Measurements from ENCODE around the gene MGAT4B.

MGAT4B gene

DNA sequence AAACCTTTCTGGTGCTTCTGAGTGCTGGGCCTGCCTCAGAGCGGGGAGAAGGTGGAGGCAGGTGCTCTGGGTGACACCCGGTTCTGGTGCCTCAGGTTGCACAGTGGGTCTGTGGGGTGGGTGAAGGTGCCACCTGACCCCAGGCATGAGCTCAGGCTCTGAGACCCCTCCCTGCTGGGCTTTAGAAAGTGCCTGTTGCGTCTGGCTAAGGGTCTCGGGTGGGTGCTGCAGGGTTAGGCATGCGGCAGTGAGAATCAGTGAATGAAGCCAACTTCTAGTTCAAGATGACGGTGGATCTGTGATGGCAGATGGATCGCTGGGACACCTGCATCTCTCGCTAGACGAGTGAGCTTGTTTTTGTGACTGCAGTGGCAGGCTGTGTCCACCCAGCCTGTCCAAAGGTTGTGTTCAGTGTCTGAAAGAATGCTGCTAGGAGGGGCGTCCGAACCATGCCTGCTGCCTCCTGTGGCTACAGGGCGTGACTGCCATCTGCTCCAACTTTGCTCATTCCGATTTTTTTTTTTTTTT lies 19.1 kb upstream of the MGAT4B start:
- peak; percentile 58 for DNase-seq

DNA sequence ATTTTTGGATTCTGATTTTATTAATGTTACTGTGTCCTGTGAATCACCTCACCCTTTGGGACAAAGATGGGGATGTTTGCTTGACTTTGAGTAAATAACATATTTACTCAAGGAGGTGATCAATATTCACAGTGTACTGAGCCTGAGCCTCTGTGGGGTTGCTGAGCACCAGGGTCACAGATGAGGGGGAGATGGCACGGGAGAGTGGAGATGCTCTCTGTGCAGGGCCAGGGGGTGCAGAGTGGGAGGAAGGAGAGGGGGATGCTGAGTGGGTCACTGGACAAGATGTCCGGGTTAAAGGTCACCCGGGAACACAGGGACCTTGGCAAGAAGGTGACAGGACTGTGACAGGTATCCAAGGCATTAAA lies 18.1 kb upstream of the MGAT4B start:
- no peak for DNase-seq

DNA sequence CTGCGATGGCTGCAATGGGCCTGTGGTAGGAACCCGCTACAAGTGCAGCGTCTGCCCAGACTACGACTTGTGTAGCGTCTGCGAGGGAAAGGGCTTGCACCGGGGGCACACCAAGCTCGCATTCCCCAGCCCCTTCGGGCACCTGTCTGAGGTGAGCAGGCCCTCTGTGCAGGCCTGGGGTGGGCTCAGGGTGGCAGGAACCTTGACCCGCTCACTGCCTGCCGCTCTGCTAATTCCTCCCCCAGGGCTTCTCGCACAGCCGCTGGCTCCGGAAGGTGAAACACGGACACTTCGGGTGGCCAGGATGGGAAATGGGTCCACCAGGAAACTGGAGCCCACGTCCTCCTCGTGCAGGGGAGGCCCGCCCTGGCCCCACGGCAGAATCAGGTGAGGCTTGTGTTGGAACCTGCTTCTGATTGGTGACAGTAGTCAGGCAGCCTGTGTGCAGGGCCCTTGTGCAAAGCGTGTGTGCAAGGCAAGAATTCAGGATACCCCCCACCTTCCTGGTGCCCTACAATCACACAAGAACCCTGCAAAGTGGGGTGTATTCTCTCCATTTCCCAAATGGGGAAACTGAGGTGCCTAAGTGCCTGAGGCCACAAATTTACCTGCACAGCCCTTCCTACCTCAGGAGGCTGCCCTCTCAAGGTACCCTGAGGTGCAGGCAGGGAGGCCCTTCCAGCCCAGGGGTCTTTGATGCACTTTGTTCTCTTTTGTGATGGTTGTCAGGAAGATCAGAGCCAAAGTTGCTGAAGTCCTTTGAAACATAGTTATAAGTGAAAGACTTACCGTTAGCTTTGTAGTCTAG lies 17.5 kb upstream of the MGAT4B start:
- no peak for DNase-seq

DNA sequence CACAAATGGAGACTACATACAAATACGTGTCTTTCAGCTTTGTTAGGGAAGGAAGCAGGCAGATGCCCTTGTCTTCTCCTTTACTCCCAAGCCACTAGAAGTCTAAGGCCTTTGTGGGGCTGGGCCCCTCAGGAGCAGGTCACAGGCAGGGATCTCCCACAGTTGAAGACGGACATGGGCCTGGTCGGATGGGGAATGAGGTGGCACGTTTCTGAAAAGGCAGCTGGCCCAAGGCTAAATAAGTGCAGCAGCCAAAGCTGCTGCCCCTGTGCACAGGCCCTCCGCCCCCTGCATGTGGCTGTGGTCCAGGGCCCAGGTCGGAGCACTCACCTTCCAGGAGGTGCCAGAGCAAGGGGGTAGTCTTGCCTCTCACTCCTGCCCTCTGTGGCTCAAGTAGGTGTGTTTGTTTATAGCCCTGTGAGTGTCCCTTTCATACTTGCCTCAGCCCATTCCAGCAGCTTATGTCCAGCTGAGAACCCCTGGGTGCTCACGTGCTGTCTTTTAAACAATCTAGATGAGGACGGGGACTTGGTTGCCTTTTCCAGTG lies 15.9 kb upstream of the MGAT4B start:
- DNase-seq = no peak

DNA sequence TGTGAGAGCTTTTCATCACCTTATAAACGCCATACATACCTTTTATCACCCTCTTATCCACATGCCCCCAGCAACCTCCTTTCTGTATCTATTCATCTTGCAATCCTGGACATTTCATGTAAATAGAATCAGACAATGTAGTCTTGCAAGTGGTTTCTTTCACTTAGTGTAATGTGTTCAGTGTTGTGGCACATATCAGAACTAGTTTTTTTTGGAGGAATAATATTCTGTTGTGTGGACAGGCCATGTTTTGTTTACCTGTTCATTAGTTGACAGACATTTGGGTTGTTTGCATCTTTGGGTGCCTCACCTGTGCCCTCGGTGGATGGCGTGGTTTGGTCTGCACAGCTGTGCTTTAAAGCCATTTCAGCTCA lies 15.4 kb upstream of the MGAT4B start:
- no peak for DNase-seq

DNA sequence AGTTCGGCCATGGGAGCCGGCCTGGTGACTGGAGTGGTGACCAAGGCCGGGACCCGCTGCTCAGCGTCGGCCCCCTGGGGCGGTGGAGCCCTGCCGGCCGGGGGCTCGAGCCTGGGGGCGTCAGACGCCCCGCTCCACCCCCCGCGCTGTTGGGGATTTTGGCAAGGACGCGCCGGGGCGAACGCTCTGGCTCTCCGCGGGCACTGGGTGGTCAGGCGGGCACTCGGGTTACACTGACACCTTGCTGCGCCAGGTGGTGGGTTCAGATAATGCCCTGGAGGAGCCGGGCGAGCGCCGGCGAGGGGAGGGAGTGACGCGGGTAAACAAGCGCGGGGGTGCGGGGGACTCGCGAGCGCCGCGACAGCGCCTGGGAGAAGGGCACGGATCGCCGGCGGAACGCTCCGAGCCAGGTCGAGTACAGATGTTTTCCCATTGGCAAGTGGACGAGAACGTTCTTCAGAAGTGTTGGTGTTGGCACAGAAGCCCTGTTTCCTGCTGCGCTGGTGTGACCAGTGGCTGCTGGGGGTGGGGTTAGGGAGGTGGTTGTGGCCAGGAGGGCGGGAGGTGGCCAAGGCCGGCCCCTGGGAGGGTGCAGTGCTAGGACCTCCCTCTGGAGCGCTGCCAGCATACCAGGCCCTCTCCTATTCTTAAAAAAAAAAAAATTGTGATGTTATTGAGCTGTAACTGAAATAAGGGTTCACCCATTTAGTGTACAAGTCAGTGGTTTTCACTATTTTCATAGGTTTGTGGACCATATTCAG lies 14.8 kb upstream of the MGAT4B start:
- DNase-seq = peak; percentile 94

DNA sequence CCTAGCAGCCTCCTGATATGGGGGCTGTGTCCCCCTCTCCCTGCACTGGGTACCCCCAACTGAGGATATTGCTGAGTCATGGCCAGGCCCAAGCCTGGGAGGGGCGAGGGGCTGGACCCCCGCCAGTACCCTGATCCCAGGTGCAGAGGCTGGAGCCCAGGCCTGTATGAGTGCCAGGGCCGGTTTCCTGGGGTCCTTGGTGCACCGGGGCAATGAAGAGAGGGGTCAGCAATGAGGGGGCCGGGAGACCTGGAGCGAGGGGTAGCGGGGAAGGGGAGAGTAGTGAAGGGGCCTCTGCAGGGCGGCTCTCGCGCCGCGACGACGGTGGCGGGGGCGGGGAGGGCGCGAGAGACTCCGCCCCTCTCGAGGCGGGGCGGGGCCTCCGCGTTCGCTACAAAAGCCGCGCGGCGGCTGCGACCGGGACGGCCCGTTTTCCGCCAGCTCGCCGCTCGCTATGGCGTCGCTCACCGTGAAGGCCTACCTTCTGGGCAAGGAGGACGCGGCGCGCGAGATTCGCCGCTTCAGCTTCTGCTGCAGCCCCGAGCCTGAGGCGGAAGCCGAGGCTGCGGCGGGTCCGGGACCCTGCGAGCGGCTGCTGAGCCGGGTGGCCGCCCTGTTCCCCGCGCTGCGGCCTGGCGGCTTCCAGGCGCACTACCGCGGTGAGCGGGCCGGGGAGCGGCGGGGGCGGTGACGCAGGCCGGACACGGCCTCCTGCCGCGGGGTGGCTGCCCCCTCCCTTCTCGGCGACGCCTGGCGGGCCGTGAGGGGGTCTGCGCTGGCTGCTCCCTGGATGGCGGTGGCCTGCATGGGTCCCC lies 14.0 kb upstream of the MGAT4B start, which contains the start of gene SQSTM1:
Gene SQSTM1 (plus strand): TSS at position 423 of the 815 bp plus-strand sequence. CDS start 32 bp downstream, at position 455.
- peak; percentile 83 for DNase-seq

DNA sequence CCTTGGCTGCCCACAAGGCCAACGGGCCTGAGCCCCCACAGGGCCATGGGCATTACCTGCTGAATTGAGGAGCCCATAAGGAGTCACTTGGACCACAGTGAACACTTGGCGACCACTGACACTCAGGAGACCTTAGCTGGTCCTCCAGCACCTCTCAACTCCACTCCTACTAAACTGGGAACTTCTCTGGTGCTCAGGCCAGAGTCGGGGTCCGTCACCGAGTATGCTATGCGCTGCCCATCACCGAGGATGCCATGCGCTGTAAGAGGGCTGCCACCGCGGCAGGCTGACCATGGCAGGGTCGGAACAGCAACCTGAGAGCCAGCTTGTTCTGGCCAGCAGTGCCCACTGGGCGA lies 13.4 kb upstream of the MGAT4B start:
- no peak for DNase-seq

DNA sequence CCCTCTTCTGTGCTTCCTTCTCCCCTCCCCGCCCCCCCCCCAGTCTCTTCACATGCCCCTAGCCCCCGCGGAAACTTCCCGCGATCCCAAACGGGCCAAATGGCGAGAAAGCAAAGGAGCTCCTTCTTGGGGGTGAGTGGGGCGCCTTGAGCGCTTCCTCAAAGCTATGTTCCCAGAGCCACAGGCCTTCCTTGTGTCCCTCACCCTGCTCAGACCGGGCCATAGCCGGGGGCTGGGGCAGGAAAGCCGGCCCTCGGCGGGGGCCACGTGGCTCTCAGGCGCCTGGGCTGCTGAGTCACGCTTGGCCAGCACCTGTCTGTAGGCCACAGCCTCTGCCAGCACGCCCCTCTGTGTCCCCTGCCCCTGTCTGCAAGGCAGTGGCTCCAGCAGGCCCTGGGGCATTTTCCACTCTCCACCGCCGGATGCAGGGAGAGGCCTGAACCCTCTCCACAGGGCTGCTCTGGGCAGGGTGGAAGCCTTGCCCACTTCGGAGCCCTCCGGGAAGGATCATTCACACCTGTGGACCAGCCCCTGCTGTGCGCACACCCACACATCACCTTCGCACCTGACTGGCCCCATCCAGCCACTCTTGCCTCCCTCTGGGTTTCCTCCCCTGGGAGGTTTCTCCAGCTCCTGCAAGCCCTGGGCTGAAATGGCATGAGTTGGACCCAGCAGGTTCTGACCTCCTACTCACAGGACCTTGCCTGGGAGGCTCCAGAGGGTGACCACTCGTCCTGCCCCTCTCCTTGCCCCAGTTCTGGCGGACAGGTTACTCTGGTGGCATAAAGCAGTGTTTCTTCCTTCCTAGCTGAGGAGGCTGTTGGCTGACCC lies 12.8 kb upstream of the MGAT4B start:
- peak; percentile 98 for DNase-seq

DNA sequence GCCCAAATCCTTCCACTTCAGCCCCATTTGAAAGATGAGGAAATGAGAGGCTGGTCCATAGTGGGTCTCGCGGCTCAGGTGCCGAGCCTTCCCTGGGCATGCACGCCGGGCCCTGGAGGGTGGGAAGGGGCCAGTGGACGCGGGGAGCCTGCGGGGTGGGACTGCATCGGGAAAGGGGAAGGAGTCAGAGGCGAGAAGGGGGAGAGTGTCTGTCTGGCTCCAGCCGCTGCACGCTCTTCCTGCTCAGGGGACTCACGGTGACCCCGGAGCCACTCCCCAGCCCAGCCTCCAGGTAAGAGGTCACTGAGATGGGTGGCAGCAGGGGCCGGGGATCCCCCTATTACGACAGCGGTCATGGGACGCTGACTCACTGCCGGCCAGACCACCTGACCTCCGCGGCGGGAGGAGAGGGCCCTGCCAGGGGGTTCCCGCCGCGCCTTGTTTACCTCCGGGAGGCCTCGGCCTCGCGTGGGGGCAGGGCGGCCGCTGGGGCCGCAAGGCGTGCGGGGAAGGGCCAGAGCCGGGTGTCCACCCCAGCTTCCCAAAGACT lies 12.2 kb upstream of the MGAT4B start:
- DNase-seq = peak; percentile 96

DNA sequence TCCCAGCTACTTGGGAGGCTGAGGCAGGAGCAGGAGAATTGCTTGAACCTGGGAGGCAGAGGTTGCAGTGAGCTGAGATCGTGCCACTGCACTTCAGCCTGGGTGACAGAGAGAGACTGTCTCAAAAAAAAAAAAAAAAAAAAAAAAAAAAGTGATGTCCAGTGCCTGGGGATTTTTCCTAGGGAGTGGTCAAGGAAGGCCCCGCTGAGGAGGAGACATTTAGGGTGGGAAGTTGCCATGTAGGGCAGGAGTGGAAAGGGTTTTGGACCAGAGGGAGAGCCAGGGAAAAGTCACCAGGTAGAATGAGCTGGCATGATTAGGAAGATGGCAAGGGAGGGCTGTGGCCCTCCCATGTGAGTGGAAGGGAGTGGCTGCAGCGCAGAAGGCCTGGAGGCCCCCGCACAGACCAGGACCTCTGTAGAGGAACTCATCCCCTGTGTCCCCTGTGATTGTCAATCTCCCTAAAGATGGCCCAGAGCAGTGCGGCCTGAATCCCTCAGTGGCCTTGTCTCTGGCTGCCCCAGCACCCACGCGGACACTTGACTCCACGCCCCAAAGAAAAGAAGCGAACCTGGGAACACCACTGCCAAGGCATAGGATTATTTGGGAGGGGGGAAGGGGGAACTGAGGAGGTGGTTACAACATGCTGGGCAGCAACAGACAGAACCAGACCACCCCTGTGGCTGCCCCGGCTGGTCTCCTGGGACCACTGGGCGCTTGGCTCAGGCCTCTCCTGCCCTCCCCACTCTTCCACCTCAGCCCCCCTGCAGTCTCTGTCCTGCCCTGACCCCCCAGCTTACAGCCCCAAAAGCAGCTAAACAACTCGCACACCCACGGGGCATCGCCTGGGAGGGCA lies 11.5 kb upstream of the MGAT4B start:
- no peak for DNase-seq

DNA sequence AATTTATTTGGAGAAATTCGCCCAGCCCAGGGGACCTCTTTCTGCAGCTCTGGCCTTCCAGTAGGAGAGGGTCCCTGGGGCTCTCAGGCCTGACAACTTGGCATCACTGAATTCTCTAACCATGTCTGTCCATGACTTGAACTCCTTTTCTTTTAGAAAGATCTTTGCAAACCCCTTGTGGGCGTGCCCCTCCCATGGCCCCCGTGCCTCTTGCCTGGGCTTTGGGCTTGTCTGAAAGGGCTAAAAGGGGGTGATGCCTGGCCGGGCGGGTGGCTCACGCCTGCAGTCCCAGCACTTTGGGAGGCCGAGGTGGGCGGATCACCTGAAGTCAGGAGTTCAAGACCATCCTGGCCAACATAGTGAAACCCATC lies 10.8 kb upstream of the MGAT4B start:
- no peak for DNase-seq

DNA sequence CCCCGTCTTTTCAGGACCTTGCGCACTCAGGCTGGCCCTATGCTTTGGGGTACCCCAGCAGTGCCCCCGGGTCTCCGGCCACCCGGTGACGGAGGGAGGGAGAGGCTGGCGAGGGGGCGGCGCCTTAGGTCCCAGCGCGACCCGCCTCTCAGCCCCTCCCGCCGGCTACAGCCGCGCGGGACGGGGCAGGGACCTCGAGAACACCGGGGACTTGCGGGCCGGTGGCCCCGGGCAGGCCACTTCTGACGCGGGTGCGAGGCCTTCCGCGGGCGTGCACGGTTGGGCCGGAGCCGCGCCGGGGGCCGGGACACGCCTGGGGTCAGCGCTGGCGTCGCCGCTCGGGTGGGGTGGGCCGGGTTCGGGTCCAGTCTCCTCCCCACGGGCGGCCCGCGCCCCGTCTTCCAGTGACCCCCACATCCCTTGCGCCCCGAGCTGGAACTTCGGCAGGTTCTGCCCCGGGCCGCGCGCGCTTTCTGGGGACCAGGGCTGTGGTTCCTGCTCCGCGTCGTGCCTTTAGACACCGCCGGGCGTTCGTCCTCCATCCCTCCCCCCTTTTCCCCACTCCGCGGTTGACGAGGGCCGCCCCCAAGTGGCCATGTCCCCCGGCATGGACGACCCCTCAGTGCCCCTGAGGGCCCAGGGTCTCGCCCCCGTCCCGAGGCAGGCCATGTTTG lies 10.3 kb upstream of the MGAT4B start:
- DNase-seq = no peak

DNA sequence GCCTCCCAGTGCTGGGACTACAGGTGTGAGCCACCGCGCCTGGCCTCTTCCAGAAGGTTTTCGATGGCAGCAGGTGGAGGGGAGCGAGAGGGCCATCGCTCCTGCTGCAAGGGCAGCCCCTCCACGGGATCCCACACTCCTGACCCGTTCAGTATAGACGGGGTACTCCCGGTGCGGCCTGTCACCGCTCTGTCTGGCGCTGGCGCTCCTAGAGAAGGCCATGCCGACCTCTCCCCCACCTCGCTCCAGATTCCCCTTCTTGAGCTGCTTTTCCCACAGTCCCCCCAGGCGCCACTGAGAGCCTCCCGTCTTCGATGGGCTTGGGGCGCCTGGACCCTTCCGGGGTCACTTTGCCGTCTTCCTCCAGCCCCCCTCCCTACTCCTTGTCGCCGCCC lies 9.7 kb upstream of the MGAT4B start:
- no peak for DNase-seq

DNA sequence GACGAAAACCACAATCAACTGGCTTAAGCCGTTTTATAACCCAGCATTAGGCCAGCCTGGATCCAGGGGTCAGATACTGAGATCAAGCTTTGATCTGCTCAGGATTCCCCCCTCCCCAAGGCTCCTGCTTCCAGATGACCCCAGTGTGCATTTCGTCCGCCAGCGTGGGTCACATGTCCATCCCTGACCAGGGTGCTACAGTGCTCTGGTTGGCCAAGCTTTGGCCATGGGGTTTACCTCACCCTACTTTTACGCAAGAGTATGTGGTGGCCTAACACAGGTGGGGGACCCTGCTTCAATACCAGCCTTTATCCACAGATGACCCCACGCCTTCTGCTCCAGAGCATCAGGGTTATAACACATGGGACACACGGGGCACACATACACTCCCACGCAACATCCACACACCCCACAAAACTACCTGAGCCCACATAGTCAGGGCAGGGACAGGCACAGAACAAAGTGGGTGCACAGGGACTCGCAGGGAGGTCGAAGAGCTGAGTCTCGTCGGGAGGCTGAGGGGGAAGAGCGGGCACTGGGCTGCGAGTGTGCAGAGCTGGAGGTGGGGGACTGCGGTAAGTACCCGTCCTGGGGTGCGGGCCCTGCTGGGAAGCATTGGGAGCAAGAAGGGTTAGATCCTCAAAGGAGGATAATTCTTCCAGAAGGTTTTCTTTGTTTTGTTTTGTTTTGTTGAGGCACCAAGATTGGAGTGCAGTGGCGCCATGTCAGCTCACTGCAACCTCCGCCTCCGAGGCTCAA lies 9.0 kb upstream of the MGAT4B start:
- DNase-seq = no peak

DNA sequence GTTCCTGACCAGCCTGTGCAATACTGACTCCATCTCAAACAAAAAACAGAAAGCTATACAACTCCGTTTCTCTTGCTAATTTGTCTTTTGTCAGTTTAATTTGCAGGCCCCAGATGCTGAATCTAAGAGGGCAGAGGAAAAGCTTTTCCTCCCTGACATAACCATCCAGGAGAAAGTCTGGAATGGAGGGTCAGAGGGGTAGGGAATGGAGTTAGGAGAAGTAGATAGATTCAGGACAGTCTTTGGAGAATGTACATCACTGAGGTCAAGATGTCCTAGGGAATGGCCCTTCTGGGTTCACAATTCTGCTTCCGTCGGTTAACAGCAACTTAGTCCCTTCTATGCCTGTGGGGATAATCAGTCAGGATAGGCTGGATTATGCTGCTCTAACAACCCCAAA lies 7.4 kb upstream of the MGAT4B start:
- DNase-seq = no peak

DNA sequence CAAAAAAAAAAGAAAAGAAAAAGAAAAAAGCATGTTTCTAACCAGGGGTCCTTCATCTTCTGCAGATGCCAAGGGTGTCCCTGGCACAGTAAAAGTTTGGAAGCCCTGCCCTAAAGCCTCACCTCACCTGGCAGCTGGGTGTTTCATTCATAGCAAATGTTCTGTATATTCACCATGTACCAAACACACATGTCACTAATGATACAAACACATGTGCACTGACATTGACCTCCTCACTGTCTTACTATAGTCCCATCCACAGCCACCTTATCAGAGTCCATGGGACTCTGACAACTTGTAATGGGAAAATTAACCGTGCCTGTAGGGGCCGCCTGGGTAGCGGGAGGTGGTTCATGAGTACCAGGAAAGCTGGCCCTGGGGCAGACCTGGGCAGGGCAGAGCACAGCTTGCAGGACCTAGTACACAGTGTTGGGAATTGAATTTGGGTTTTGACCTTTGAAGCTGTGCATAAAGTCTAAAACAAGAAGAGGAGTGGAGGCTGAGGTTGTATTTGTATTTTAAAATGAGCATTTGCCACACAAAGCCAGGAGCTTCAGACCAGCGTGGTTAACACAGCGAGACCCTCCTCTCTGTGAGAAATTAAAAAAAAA lies 6.4 kb upstream of the MGAT4B start:
- DNase-seq = no peak

DNA sequence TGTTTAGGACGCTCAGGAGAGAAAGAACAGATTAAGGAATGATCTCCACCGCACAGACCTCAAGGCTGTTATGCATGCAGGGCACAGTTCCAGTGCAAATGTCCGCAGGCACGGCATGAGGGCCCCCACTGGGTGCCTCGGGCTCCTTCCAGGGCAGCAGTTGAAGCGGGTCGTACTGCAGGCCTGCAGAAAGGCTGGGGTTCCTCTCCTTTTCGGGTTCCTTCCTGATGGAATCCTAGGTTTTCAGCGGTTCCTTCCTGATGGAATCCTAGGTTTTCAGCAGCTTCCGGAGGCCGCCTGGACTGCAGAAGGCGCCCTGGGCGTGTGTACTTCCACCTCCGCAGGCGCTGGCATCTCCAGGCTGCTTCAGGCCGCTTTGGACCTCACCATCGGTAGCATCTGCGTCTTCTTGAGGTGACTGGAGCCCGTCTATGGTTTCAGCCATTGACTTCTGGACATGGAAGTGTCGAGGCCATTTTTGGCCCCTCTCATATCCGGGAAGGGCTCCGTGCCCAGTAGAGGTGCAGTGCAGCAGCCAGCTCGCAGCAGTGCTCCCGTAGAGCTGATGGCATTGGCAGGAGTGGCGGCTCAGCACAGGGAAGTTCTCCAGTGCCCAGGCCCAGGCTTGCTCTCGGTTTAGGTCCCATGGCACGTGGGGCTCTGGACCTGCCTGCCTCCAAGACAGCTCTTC lies 5.6 kb upstream of the MGAT4B start:
- DNase-seq = no peak
